GM20000 (cell line): Measurements from ENCODE around the gene RAB23.

Experiments
- DNase-seq: peaks from one replicate; pipeline ENCODE4 v3.0.0; 2012; ENCODE audit warnings: low spot score
- CTCF ChIP-seq: IDR thresholded peaks from 2 replicates; pipeline ENCODE4 v1.5.1; 2012; ENCODE audit warnings: mild to moderate bottlenecking, control low read depth; ENCODE audit errors: extremely low read depth, missing control alignments

RAB23 gene

DNA sequence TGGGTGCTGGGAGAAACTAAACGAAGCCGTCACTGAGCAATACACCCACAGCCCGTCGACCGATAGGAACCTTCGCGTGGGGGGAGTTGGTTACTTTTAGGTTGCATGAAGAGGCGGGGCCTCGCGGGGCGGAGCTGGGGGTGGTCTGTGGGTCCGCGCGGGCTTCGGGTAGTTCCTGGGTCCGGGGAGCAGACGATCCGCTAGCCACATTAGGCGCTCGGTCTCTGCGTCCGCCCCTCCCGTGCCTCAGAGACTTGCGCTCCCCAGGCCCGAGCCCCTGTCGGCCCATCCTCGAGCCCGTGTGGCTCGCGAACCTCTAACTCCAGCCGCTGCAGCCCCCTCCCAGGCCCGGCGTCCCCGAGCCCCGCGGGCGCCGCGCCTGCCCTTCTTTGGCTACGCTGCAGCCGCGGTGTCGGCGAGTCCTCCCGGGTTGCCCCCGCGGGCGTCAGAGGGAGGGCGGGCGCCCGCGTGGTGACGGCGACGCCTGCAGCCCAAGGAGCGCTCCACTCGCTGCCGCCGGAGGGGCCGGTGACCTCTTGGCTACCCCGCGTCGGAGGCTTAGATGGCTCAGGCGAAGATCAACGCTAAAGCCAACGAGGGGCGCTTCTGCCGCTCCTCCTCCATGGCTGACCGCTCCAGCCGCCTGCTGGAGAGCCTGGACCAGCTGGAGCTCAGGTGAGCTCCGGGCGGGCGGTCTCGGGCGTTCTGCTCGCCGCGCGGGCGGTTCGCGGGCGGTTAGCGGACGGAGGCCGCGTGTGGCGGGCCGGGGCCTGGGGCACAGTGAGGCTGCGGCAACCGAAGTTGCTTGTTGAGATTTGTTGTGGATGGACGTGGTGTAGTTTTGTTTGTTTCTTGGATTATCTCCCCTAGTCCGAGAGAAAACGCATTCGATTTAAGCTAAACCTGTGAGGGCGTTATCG, 49.7 kb downstream of the RAB23 start, which contains the start of gene BAG2:
TSS of gene BAG2 (plus strand) at position 191 of the 920 bp plus-strand sequence. CDS start at position 563, 372 bp downstream.
- peak; percentile 92 for DNase-seq
- no peak for TF ChIP-seq CTCF

GRCh38 chr6:57165080-57165479, 57.0 kb downstream of the RAB23 start:
- no peak for TF ChIP-seq CTCF
- no peak for DNase-seq

DNA sequence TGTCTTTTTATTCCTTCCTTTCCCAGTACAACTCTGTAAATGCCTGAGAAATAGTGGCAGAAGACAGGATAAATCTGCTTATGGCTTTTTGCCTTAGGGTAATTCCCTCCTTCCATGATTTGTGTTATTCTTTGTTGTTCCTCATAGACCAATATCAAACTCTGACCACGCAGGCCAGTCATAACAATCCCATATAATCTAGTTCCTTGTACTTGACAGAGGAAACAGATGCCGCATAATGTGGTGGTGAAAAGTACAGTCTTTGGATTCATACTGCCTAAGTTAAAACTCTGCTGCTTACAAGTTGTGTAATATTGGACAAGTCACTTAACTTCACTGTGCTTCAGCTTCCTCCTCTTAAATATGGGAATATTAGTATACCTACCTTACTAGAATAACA, 58.2 kb downstream of the RAB23 start:
- no peak for TF ChIP-seq CTCF
- DNase-seq = no peak

- no peak for TF ChIP-seq CTCF
- DNase-seq = no peak
Measured at GRCh38 chr6:57162516-57162915, 59.6 kb downstream of the RAB23 start.

- no peak for DNase-seq
- no peak for TF ChIP-seq CTCF
Measured at GRCh38 chr6:57162028-57162427, 60.1 kb downstream of the RAB23 start.

- DNase-seq = no peak
- no peak for TF ChIP-seq CTCF
Measured at GRCh38 chr6:57159127-57159526, 63.0 kb downstream of the RAB23 start.

DNA sequence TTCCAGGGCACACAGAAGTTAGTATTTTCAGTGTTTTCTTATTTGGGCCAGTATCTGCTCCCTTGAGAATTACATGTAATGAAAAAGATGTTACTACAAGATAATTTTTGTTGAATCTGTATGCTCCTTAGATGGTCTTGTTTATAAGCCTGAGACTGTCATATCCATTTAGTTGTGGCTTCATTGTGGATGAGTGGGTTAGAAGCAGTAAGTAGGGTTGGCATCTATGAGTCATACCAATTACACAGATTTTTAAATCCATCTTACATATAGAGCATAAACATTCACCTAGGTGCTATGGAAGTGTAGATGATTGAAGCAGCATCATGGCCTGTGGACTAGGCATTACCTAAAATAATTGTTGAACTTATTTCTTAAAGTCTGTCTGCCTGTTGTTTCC, 63.4 kb downstream of the RAB23 start:
- DNase-seq = no peak
- no peak for TF ChIP-seq CTCF
